Measurements from ENCODE around the gene ADGRB2.

GRCh38 chr1:31677401-31677800 lies 86.7 kb downstream of the ADGRB2 start:
- TF ChIP-seq, protein P1, sequence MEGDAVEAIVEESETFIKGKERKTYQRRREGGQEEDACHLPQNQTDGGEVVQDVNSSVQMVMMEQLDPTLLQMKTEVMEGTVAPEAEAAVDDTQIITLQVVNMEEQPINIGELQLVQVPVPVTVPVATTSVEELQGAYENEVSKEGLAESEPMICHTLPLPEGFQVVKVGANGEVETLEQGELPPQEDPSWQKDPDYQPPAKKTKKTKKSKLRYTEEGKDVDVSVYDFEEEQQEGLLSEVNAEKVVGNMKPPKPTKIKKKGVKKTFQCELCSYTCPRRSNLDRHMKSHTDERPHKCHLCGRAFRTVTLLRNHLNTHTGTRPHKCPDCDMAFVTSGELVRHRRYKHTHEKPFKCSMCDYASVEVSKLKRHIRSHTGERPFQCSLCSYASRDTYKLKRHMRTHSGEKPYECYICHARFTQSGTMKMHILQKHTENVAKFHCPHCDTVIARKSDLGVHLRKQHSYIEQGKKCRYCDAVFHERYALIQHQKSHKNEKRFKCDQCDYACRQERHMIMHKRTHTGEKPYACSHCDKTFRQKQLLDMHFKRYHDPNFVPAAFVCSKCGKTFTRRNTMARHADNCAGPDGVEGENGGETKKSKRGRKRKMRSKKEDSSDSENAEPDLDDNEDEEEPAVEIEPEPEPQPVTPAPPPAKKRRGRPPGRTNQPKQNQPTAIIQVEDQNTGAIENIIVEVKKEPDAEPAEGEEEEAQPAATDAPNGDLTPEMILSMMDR (IDR thresholded peaks at IDR 0.05): no peak
- TF ChIP-seq POLR2AphosphoS5 (IDR thresholded peaks at IDR 0.05) (no peak), POLR2A (IDR thresholded peaks at IDR 0.05) (no peak), EP300 (IDR thresholded peaks at IDR 0.05) (no peak)

Measured in sigmoid colon (tissue), 4 donors.